Measurements from ENCODE around the gene HAND1.

DNA sequence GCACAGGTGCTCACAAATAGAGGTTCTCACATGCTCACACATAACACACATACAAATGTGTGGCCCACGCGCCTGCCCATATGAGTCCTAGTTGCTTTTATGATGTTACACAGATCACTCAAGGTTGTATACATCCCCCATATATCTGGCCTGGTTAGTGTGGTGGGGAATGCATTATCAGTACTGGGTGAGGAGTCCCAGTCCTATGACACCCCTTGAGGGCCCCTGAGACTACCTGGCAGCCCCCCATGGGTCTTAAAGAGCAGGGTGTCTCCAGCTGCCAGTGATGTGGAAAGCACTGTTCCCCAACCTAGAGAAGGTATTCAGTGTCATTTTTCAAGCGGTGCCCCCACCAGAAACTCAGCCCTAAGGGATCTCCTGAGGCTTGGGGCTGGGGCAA, 2.8 kb upstream of the HAND1 start:
- TF ChIP-seq, protein P1, sequence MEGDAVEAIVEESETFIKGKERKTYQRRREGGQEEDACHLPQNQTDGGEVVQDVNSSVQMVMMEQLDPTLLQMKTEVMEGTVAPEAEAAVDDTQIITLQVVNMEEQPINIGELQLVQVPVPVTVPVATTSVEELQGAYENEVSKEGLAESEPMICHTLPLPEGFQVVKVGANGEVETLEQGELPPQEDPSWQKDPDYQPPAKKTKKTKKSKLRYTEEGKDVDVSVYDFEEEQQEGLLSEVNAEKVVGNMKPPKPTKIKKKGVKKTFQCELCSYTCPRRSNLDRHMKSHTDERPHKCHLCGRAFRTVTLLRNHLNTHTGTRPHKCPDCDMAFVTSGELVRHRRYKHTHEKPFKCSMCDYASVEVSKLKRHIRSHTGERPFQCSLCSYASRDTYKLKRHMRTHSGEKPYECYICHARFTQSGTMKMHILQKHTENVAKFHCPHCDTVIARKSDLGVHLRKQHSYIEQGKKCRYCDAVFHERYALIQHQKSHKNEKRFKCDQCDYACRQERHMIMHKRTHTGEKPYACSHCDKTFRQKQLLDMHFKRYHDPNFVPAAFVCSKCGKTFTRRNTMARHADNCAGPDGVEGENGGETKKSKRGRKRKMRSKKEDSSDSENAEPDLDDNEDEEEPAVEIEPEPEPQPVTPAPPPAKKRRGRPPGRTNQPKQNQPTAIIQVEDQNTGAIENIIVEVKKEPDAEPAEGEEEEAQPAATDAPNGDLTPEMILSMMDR (conservative IDR thresholded peaks at IDR 0.05; ENCODE audit: low read length) = no peak
- TF ChIP-seq EZH2phosphoT487 (IDR thresholded peaks at IDR 0.05; ENCODE audit: borderline replicate concordance) = no peak
